Adrenal gland (tissue), 5 donors: Measurements from ENCODE around the gene S100A6.
"Not testable (repeated sequence)": the region's sequence is repeated elsewhere in the genome, so short reads cannot be mapped to it uniquely, and the experiment has no call there.

Experiments
- POLR2A ChIP-seq, 2 donors: fragments of 450-650 bp; IDR thresholded peaks; one replicate each; pipeline ENCODE4 v1.6.1; 2017; ENCODE audit warnings: antibody characterized with exemption in 2 of 2, mild to moderate bottlenecking in 2 of 2, moderate library complexity in 1 of 2
- TF ChIP-seq, protein P1 (sequence below), 6 experiments: fragments of 450-650 bp in 4 of 6; fragments of 200-600 bp in 2 of 6; sonication (generic) in 1 of 6; IDR thresholded peaks; 1 replicate in 5 of 6; 2 replicates in 1 of 6; pipeline versions ENCODE4 v1.5.1 to v1.8.0; 2016 to 2021; ENCODE audit warnings: antibody characterized with exemption in 6 of 6, mild to moderate bottlenecking in 2 of 6, moderate library complexity in 1 of 6
- donor health status: DM: no; HTN: no; CAD: no.

DNA sequence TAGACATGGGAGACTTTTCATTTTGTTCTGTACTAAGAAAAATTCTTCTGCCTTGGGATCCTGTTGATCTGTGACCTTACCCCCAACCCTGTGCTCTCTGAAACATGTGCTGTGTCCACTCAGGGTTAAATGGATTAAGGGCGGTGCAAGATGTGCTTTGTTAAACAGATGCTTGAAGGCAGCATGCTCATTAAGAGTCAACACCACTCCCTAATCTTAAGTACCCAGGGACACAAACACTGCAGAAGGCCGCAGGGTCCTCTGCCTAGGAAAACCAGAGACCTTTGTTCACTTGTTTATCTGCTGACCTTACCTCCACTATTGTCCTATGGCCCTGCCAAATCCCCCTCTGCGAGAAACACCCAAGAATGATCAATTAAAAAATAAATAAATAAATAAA is 47.7 kb upstream of the S100A6 start:
- not testable (repeated sequence) for TF ChIP-seq POLR2A (IDR thresholded peaks at IDR 0.05)
- TF ChIP-seq, protein P1, sequence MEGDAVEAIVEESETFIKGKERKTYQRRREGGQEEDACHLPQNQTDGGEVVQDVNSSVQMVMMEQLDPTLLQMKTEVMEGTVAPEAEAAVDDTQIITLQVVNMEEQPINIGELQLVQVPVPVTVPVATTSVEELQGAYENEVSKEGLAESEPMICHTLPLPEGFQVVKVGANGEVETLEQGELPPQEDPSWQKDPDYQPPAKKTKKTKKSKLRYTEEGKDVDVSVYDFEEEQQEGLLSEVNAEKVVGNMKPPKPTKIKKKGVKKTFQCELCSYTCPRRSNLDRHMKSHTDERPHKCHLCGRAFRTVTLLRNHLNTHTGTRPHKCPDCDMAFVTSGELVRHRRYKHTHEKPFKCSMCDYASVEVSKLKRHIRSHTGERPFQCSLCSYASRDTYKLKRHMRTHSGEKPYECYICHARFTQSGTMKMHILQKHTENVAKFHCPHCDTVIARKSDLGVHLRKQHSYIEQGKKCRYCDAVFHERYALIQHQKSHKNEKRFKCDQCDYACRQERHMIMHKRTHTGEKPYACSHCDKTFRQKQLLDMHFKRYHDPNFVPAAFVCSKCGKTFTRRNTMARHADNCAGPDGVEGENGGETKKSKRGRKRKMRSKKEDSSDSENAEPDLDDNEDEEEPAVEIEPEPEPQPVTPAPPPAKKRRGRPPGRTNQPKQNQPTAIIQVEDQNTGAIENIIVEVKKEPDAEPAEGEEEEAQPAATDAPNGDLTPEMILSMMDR (IDR thresholded peaks at IDR 0.05): not testable (repeated sequence)
